ENCODE results near the gene HEATR1.

GRCh38 chr1:236515443-236515958, 88.8 kb downstream of the HEATR1 start:
- TF ChIP-seq EZH2 (IDR thresholded peaks at IDR 0.05) (no peak), CTCF (IDR thresholded peaks at IDR 0.05) (no peak), EZH2phosphoT487 (IDR thresholded peaks at IDR 0.05) (no peak)

All from neural progenitor cell (in vitro differentiated cells).